ENCODE results near the gene UBE3D.
"Not testable (repeated sequence)": the region's sequence is repeated elsewhere in the genome, so short reads cannot be mapped to it uniquely, and the experiment has no call there.

The UBE3D gene

DNA sequence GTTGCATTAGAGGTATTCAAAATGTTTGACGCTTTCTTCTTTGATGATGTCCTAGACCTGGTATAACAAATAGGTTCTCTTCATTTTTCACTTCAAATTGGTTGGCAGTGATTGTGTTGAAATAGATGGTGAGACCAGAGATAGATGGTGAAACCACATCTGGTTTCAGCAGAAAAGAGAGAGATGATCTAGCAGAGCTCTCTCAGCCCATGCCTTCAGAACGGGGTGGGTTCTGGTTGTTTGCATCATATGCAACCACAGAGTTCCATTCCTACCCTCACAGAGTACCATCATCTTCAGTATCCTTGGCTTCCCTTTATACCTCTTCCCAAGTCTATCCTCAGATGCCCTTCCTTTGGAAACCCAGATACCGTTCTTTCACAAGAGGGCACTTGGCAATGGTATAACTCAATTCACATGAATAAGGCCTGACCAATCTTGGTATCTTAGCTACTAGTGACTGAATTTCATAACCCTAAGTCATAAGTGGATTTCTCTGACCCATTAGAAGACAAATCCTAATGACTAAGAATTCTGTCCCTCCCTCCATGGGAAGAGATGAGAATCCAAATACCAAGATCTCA, 93.7 kb downstream of the UBE3D start:
- no peak for DNase-seq

DNA sequence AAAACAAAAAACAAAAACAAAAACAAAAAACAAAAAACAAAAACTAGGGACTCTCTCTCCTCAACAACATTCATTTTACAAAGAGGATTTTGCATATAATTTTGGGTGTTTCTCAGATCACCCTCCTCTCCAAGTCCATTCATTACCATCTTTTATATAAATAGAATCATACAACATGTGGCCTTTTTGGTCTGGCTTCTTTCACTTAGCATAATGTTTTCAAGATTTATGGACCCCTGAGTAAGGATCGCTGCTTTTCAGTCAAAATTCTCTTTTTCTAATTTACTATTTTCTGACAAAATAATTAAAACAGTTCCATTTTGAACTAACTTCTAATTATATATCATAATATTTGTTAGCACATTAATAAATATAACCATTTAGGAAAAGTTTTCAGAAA, 94.8 kb downstream of the UBE3D start:
- no peak for DNase-seq

DNA sequence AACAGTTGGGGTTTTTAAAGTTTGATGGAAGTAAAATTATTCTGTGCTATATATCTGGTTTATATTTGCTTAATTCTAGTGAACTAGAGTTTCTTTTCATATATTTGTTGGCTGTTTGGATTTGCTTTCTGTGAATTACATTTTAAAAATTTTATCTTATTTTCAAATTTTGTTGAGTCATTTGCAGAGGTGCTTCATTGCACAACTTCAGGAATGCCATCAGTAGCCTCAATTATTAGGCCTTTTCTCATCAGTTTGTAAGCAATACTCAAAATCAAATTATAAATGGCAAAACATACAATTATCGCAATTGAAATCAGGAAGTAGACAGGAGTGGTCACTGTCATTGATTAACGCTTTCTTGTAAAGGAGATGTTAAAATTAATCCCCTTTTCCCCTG, 96.9 kb downstream of the UBE3D start:
- DNase-seq = no peak

DNA sequence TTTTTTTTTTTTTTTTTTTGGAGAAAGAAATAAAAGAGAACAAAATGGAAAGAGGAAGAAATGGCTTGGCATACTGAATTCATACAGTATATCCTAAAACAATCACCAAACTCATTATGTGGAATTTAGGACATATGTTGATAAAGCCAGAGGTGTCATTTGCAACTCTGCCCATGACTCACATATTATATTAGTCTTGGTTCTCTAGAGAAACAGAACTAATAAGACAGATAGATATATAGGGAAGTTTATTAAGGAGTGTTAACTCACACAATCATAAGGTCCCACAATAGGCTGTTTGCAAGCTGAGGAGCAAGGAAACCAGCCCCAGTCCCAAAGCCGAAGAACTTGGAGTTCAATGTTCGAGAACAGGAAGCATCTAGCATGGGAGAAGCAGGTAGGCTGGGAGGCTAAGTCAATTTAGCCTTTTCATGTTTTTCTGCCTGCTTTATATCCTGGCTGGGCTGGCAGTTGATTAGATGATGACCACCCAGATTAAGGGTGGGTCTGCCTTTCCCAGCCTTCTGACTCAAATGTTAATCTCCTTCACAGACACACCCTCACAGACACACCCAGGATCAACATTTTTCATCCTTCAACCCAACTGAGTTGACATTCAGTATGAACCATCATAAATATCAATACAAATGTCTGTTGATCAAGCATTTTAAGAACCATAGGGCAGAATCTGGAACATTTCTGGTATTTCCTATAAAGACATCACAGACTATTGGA, 102.3 kb downstream of the UBE3D start:
- DNase-seq = no peak

DNA sequence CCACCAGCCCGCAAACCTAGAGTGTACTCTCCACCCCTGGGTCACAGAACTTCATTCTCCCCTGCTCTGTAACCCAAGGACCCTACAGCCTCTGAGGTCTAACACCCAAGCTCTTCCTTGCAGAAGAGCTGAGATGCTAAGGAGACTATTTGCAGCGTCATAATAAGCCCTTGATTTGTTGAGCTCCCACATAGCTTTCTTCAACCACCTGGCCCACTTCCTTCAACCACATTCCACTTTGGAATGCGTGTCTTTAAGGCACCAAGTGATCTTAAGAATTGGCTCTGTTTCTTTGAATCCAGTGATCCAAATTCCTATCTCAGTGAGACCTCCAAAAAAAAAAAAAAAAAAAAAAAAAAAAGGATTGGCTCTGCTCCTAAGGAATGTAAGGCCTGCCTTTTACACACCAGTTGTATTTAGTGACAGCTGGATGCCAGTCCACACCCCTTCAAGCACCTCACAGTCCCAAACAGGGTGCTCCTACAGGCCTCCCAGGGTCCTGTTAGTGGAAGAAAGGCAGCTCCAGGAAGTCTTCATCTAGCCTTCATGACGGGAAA, 106.2 kb downstream of the UBE3D start:
- DNase-seq = no peak

DNA sequence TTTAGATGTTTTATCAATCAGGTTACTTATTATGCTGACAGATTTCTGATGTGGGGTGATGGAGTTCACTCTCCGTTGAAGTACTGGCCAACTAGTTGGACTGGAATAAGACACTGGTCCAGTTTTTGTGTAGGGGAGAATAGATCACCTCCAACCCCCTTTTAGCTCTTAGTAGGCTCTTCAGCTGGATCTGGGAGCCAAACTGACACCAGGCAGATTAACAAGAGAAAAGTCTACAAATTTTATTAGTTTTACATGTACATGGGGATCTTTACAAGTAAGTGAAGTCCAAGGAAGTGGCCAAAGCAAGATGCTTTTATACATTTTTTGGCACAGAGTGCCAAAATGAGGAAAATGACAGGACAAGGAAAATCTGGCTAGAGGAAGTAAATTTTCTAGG, 107.1 kb downstream of the UBE3D start:
- no peak for DNase-seq

DNA sequence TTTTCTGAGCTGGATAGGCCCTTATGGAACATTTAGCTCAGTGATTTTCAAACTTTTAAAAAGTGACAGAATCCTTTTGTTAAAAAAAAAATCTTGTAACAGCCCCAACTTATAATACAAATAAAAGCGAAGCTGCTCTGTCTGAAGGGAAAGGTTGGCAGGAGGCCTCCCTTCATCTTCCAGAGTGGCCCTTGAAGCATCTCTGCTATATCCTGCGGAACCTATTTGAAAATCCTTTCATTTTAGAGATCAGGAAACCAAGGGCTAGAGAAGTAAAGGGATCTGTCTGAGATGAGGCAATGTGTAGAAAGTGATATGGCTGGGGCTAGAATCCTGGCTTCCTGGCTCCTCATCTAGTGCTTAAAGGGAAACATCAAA, 107.8 kb downstream of the UBE3D start:
- no peak for DNase-seq

DNA sequence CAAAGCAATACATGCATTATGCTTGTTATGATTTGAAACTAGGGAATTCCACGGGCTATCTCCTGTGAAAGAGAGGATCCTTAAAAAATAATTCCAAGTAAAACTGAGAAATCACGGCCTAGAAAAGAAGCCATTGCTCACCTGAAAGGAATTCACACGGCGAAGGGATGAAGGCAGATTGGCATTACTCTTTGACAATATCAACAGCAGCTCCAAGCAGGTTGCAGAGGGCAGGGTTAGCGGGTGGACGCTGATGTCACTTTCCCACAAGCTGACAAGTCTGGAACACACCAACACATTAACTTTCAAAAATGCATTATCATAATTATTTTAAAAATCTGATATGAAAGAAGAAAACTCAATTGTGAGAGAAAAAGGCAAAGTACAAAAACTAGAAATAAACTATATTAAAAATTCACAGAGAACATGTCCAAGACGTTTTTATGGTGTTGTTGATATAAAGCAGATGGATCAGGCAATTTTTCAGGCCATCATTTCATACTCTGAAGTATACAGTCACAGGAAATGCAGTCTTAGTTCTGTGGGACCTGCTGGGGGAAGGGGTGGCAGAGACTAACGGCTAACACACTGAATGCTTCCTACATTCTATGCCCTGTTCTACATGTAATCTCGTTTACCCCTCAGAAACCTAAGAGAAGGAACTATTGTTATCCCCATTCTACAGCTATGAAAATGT, 108.3 kb downstream of the UBE3D start:
- DNase-seq = no peak

DNA sequence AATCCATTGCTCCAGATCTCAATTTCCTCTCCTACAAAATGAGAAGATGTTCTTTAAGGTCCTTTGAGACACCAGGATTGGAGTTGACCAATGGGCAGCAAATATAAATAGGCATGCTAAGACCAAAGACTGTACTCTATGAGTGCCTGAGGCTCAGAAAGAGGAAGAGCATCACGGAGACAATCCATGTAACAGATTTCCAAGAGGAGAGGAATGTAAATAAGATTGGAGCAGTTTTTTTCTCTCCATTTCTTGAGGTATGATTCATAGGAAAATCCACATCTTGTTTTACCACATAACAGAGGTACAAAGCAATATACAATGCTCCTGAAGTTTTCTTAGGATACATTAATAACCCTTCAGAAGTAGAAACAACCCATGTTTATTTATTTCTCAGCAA, 109.8 kb downstream of the UBE3D start:
- no peak for DNase-seq

DNA sequence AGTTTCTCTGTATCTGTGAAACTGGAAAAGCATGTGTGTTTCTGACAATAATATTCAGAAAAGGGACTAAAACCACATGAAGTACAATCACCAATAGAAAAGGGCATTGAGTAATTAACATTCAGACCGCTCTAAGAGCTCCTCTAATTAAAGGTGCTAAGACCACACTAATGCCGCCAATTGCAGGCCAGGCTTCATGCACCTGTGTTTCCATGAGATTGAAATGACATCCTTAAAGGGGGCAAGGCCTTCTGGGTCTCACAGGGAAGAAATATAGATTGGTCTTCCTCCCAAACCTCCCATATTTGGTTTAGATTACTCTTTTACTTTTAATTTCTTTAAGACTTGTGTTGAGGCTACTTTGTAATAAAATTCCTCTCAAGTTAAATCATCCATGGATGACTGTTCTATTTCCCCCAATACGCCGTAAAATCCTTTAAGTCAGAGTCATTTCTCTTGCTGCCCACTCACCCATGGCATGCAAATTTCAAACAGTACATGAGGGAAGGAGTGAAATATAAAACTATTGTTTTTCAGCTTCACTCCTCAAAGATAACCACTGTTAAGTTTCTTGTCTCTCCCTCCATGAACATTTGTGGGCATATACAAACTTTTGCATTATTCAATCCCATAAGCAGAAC, 110.6 kb downstream of the UBE3D start:
- DNase-seq = no peak

DNA sequence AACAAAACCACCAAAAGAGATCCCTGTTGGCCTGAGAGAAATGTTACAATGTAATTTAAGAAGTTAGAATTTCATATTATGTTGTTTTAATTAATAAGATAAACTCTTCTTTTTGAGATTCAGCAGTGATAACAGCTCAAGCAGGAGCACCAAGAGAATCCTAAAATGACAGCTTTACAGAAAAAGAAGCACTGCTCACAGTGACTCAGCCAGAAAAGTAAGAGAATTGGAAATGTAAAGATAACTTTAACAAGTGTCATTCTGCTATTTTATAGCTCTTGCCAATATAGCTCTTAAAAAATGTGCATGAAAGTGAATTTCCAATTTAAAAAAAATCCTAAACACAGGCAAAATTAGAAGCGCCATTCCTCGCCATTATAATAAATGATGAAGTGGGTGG, 111.3 kb downstream of the UBE3D start:
- no peak for DNase-seq

DNA sequence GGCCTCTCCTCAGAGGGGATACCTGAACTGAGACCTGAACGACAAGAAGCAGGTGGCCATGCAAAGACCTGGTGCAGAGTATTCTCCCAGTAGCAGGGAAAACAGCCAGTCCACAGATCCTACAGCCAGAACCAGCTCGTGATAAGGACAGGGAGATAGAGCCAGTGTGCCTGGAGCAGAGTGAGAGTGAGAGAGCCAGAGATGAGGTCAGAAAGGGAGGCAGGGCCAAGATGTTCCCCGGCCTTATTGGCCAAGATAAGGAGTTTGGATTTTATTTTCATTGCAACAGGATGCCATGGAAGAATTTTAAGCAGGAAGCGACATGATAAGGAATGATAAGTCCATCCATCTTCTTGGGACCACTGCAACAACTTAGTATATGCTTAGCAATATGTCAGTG, 111.8 kb downstream of the UBE3D start:
- DNase-seq = no peak

DNA sequence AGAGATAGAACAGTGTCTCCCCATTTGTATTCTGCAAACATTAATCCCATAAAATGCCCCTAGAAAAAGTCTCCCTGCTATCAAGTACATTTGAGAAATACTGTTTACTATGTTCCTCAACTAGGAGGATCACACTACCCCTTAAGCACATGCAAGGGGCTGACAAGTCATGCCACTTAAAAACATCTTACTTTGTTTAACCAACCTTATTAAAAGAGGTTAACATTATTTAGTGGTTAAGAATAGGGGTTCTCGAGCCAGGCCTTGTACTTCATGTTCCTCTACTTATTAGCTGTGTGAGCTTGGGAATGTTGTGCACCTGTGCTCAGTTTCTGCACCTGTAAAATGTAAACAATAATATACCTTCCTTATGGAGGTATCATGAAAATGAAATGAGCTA, 113.7 kb downstream of the UBE3D start:
- no peak for DNase-seq

DNA sequence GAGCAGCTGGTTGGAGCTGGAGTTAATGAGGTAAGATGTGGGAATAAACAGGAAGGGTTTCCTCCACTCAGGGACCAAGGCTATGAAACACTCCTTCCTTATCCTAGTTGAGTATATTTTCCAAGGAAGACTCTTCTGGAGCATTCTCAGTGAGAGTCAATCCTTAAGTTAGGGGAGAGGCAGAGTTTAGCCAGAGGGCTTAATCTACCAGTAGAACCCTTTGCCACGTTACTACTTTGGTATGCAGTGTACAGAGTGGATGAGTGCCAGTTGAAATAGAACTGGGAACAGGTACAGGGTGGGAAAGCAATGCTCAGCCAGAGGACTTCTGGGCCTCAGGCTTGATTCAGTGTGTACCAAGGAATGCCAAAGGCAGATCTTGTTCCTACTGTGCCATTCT, 114.3 kb downstream of the UBE3D start:
- DNase-seq = no peak

DNA sequence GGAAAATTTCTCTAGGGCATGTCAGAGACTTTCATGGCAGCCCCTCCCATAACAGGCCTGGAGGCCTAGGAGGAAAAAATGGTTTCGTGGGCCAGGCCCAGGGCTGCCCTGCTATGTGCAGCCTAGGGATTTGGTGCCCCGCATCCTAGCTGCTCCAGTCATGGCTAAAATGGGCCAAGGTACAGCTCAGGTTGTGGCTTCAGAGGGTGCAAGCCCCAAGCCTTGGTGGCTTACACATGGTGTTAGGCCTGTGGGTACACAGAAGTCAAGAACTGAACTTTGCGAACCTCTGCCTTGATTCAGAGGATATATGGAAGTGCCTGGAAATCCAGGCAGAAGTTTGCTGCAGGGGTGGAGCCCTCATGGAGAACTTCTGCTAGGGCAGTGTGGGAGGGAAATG, 134.7 kb downstream of the UBE3D start:
- not testable (repeated sequence) for DNase-seq

DNA sequence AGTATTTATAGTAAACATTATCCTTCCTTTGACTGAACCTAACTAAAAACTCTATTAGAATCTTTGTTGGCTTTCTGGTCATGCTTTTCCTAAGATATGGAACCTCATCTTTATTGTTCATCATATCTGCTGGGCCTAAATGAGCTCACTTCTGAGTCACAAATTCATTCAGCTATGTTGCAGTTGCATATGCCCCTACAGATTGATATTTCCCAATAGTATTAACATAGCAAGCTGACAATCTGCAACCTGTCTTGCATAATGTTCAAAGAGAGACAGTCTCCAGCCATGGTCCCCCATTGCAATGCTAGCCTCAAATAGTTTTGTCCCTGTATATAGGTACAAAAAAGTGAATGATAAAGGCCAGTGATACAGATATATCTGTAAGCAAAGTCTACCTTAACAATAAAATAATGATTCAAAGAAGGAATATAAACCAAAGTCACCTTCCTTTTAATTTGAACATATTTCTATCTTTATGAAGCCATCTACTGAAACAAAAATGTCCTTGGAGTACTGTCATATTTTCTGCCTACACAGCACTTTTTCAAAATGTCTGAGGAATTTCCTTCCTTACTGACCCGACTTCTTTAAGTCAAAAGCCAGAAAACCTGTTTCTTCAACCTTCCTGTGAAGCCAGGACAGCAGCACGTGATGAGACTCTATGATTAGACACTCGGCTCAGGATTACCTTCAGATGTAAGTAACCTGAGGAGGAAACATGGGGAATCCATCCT, 140.7 kb downstream of the UBE3D start:
- DNase-seq = no peak

DNA sequence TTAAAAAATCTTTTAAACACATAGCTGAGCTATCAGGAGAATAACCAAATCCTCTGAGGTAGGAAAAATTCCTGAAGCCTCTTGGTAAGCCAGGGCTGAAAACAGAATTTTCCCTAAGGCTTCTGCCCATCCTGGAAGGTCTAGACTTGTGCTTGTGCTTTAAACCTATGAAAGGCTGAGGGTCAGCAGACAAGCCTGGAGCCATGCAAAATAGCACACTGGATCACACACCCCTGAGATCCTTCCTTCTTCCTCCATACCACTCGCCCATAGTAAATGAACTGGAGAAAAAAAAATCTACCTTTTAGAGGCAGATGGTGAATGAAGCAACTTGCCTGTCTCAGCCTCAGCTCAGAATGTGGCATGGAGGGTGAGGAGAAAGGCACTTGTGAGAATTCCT, 144.4 kb downstream of the UBE3D start:
- no peak for DNase-seq

DNA sequence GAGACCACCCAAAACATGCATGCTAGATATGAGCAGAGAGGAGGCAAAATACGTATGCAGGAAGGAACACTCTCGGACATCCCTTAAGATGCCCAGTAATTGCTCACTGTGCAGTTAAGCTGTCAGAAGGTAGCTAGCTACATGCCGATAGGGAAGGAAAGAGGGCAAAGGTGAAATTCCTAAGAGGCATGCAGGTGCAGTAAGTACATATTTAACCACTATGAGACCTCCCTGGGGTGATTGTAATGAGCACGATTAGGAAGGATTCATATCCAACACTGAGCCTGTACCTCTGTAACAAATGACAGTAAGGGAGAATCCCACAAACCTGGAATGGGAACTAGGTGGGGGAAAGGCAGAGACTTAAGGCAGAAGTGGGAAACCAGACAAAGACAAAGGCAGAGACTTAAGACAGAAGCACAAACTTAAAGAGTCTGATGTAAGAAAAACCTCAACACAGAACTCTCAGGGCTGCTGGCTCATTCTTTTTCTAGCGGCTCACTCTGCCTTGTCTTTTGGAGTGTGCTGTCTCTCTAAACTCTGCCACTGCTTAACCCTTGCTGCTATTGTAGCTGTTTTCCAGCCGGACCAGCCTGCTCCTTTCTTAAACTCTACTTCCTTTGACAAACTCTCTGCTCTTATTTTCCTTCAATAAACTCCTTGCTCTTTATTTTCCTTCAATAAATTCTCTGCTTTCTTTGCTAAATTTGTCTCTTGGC, 148.1 kb downstream of the UBE3D start:
- no peak for DNase-seq

DNA sequence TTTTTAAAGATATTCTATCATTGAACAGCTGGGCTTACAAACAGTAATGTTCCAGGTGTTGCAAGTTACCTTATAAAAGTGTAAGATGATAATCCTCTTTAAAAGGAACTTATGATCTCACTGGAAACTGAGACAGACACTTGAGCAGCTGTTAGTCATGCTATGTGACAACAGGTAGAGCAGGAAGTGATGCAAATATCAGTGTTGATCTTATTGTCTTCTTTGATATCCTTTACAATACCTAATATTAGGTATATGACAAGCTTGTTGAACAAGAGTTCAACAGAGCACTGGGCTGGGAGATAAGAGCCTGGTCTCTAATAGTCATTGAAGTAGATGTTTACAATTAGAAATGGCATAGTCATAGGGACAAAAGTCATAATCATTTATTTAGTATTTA, 150.0 kb downstream of the UBE3D start:
- DNase-seq = peak; percentile 80

DNA sequence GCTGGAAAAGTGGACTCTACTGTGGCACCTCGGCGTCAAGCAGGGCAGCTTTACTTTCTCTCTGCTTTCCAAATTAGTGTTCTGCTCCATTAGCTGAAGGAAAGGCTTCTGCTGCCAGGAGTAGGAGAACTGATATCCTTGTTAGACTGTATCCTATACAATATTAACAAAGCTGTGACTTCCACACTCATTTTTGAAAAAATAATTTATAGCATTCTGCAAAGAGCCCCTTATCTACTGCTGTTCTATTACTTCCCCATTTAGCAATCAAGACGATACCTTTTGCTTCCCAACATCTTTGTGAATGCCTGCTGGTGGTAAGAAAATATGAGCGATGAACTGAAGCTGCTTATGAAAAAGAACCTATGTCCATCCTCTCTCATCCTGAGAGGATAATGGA, 151.1 kb downstream of the UBE3D start:
- DNase-seq = no peak

DNA sequence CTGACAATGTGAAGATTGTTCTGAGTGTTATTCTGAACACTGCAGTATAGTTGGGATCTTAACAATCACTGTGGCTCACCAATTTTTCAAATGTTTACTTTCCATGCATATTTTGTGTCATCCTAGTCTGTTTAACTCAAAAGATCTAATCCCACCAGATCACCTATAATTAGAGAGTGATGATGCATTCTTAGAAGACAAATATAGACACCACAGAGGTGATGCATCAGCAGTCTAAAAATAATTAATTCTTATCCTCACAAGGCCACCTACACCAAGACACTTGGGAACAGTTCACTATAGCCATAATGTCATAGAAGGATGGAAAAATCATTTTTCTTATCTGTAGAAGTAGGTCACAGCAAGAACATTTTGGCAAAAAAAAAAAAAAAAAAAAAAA, 154.8 kb downstream of the UBE3D start:
- no peak for DNase-seq

DNA sequence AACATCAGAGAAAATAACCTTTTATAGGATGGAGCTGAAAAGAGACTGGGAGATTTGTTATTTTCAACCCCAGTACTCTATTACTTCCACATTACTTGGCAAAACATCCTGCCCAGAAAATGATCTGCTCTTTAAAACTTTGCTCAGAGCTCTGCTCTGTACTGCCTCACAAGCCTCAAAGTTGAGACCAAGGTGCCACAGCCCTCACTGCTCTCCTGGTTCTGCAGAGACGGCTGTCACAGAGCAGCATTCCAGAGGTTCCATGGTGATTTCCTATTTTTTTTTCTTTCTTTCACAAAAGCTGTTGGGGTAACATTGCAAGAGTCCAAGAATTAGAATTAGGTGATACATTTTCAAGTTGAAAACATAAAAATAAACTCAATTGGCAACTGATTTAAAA, 155.2 kb downstream of the UBE3D start:
- DNase-seq = no peak

All from NCI-H510A treated with DMSO at 0.1 percent for 48 hours (cell line).